ENCODE data around the gene WNK1. TPM values are rescaled to one million over a fixed set of nuclear protein-coding genes. Genes with fewer than 3 reads are reported as not detected.

The WNK1 gene
- total and polyA plus RNA-seq, 2 of the 8 experiments (the other 6 are each of a cell fraction or from before 2014, with no cell fraction given): 88.2 to 157 TPM

GRCh38 chr12:828726-829395 is 76.5 kb downstream of the WNK1 start:
- no peak overlapping the region for H3K4ac ChIP-seq (replicated peaks; ENCODE audit: insufficient read length, low read depth, low read length)
- H3K4me3 ChIP-seq (ENCODE audit: extremely low read depth in 1 of 4, insufficient read depth in 2 of 4, low read depth in 3 of 4, low read length in 4 of 4): no peak overlapping the region
- H3K79me1 ChIP-seq (ENCODE audit: low read depth, low read length): no peaks in the 10 kb centered on the region
- H2BK15ac ChIP-seq (ENCODE audit: low read length): no peak overlapping the region
- no peaks in the 10 kb centered on the region for H3K9me3 ChIP-seq (ENCODE audit: insufficient read depth in 2 of 2, low read depth in 1 of 2, low read length in 1 of 2)
- H3K14ac ChIP-seq (ENCODE audit: insufficient read length): no peak overlapping the region
- no peak overlapping the region for H3K27ac ChIP-seq (ENCODE audit: low read depth, low read length)
- no peak overlapping the region for H2BK20ac ChIP-seq (ENCODE audit: low read length)
- no peaks in the 10 kb centered on the region for H3K4me1 ChIP-seq (replicated peaks in 1 of 4; ENCODE audit: control insufficient read depth in 3 of 4, insufficient read depth in 4 of 4, low read length in 3 of 4)
- no peak overlapping the region for H2AFZ ChIP-seq (ENCODE audit: low read length)
- H3K4me2 ChIP-seq (ENCODE audit: insufficient read depth in 1 of 2, low read depth in 2 of 2, low read length in 2 of 2): no peak overlapping the region
- H4K5ac ChIP-seq (ENCODE audit: insufficient read length, low read depth, low read length): no peak overlapping the region
- H4K91ac ChIP-seq (replicated peaks; ENCODE audit: insufficient read length, low read length): no peak overlapping the region
- H2BK5ac ChIP-seq (ENCODE audit: low read depth, low read length): no peak overlapping the region
- no peak for DNase-seq (ENCODE audit: low read depth in 1 of 2, low spot score in 2 of 2)
- no peak overlapping the region for H2AK5ac ChIP-seq (ENCODE audit: low read depth, low read length)
- ChIA-PET CTCF (ENCODE audit: partially characterized antibody) (interaction anchor here (0.7 kb wide), 1 partner anchor 17 kb away, joined by 3 read pairs; no protein-coding TSS in a partner anchor), POLR2A (ENCODE audit: partially characterized antibody) (no interaction called here)
- H3K18ac ChIP-seq (ENCODE audit: extremely low read depth, low read length): no peak overlapping the region
- no peaks in the 10 kb centered on the region for H3K23me2 ChIP-seq (ENCODE audit: low read depth, low read length)
- H4K20me1 ChIP-seq (replicated peaks in 1 of 2; ENCODE audit: control insufficient read depth in 1 of 2, insufficient read depth in 2 of 2, low read length in 2 of 2): peaks cover 2% of the 10 kb centered on the region in 2 experiments
- H4K8ac ChIP-seq (ENCODE audit: extremely low read depth, insufficient read depth, low read length): no peak overlapping the region
- H3K27me3 ChIP-seq (replicated peaks in 1 of 4; ENCODE audit: control insufficient read depth in 3 of 4, extremely low read depth in 1 of 4, insufficient read depth in 3 of 4, low read length in 3 of 4): no peaks in the 10 kb centered on the region
- H2BK120ac ChIP-seq (replicated peaks; ENCODE audit: low read depth, low read length): no peak overlapping the region
- H3K23ac ChIP-seq (ENCODE audit: insufficient read length): no peak overlapping the region
- H3K9ac ChIP-seq (replicated peaks in 1 of 4; ENCODE audit: extremely low read depth in 1 of 4, low read depth in 3 of 4, low read length in 3 of 4): no peak overlapping the region
- no peak overlapping the region for H3K56ac ChIP-seq (replicated peaks; ENCODE audit: insufficient read length, low read depth, low read length)
- peaks cover 0 to 35% (median 12%) of the 10 kb centered on the region in 4 experiments; a peak in 6 of 8 replicates for H3K36me3 ChIP-seq (ENCODE audit: control insufficient read depth in 2 of 4, insufficient read depth in 4 of 4, low read length in 3 of 4)
- FAIRE-seq: no peak
- H2BK12ac ChIP-seq (ENCODE audit: low read depth, low read length): no peak overlapping the region
- peaks cover 0 to 15% of the 10 kb centered on the region in 2 experiments; a peak in 2 of 4 replicates for H3K79me2 ChIP-seq (ENCODE audit: control insufficient read depth in 1 of 2, insufficient read depth in 2 of 2, low read length in 2 of 2)
- TF ChIP-seq JUND (IDR thresholded peaks at IDR 0.05; ENCODE audit: low read length) (no peak), CTBP2 (IDR thresholded peaks at IDR 0.05; ENCODE audit: borderline replicate concordance, insufficient read depth, insufficient read length, low read length) (no peak), NRF1 (IDR thresholded peaks at IDR 0.05; ENCODE audit: low read depth, low read length) (no peak), RXRA (IDR thresholded peaks at IDR 0.05; ENCODE audit: insufficient read depth, low read depth, low read length) (no peak), SUZ12 (IDR thresholded peaks at IDR 0.05; ENCODE audit: low read length) (no peak), SAP30 (IDR thresholded peaks at IDR 0.05; ENCODE audit: insufficient read depth, insufficient replicate concordance, low read length) (no peak), RAD21 (IDR thresholded peaks at IDR 0.05 in 1 of 2, conservative IDR thresholded peaks at IDR 0.05 in 1 of 2; ENCODE audit: low read depth in 2 of 2, low read length in 2 of 2) (no peak), EP300 (IDR thresholded peaks at IDR 0.05; ENCODE audit: borderline replicate concordance in 1 of 2, low read depth in 2 of 2, low read length in 2 of 2) (no peak), BRCA1 (IDR thresholded peaks at IDR 0.05; ENCODE audit: low read depth, low read length) (no peak)
- TF ChIP-seq, protein P1, sequence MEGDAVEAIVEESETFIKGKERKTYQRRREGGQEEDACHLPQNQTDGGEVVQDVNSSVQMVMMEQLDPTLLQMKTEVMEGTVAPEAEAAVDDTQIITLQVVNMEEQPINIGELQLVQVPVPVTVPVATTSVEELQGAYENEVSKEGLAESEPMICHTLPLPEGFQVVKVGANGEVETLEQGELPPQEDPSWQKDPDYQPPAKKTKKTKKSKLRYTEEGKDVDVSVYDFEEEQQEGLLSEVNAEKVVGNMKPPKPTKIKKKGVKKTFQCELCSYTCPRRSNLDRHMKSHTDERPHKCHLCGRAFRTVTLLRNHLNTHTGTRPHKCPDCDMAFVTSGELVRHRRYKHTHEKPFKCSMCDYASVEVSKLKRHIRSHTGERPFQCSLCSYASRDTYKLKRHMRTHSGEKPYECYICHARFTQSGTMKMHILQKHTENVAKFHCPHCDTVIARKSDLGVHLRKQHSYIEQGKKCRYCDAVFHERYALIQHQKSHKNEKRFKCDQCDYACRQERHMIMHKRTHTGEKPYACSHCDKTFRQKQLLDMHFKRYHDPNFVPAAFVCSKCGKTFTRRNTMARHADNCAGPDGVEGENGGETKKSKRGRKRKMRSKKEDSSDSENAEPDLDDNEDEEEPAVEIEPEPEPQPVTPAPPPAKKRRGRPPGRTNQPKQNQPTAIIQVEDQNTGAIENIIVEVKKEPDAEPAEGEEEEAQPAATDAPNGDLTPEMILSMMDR (IDR thresholded peaks at IDR 0.05; ENCODE audit: control extremely low read depth in 1 of 3, insufficient read depth in 1 of 3, low read depth in 1 of 3, low read length in 3 of 3): no peak

Data from H1 (cell line).